Measurements from ENCODE around the gene ABI3BP. TPM values are rescaled to one million over a fixed set of nuclear protein-coding genes. Genes with fewer than 3 reads are reported as not detected.

Gene ABI3BP
- total and polyA plus RNA-seq, 10 of the 15 experiments (the other 5 are each of a cell fraction or from before 2014, with no cell fraction given) = 0.03 to 0.42 (median 0.11) TPM; not detected in 4

- Histone ChIP-seq H3K9ac (ENCODE audit: control insufficient read depth, insufficient read depth, low read length) (no peak overlapping the region), H3K9me3 (replicated peaks; ENCODE audit: control insufficient read depth, insufficient read depth, low read length) (no peaks in the 10 kb centered on the region), H3K36me3 (ENCODE audit: control insufficient read depth in 2 of 2, insufficient read depth in 2 of 2, low read length in 1 of 2) (peaks cover 5 to 37% of the 10 kb centered on the region in 2 experiments), H2AFZ (ENCODE audit: control insufficient read depth, low read depth, low read length) (no peak overlapping the region), H3K4me3 (no peak overlapping the region), H3K79me2 (ENCODE audit: control insufficient read depth, insufficient read depth, low read length) (no peaks in the 10 kb centered on the region), H3K4me1 (ENCODE audit: control insufficient read depth, insufficient read depth, low read length) (no peaks in the 10 kb centered on the region), H4K20me1 (ENCODE audit: control insufficient read depth, insufficient read depth) (no peaks in the 10 kb centered on the region), H3K27ac (ENCODE audit: control insufficient read depth, insufficient read depth) (no peak overlapping the region), H3K27me3 (replicated peaks in 1 of 2; ENCODE audit: control insufficient read depth in 2 of 2, insufficient read depth in 2 of 2, low read length in 1 of 2) (no peaks in the 10 kb centered on the region), H3K4me2 (ENCODE audit: control insufficient read depth, insufficient read depth) (no peak overlapping the region)
- ChIA-PET POLR2A (no interaction called here), CTCF (interaction anchor here (1.2 to 1.4 kb wide), 3 partner anchors 9 to 353 kb away, joined by 3 to 4 read pairs (median 3); no protein-coding TSS in a partner anchor), SMC1A (ENCODE audit: uncharacterized antibody, unreplicated experiment) (interaction anchor here (0.6 to 2.1 kb wide), 5 partner anchors 9 to 834 kb away, joined by 3 to 5 read pairs (median 3); no protein-coding TSS in a partner anchor), RAD21 (ENCODE audit: unreplicated experiment) (no interaction called here)
- no TSS peak for BruUV-seq (replicated peaks)
- ATAC-seq = no peak
- 100% methylated on average over 2 of the region's 2 CpGs for WGBS (ENCODE audit: insufficient coverage, insufficient replicate concordance, low lambda C conversion rate, missing lambda C conversion rate)
- FAIRE-seq = no peak
- TF ChIP-seq DPF2 (IDR thresholded peaks at IDR 0.05) = no peak
- TF ChIP-seq TCF12 (IDR thresholded peaks at IDR 0.05; ENCODE audit: low read depth, low read length) = no peak
- no peak for TF ChIP-seq RELB (IDR thresholded peaks at IDR 0.05; ENCODE audit: low read depth)
- TF ChIP-seq WRNIP1 (IDR thresholded peaks at IDR 0.05; ENCODE audit: borderline replicate concordance, low read depth, low read length) = no peak
- TF ChIP-seq FOXM1 (IDR thresholded peaks at IDR 0.05; ENCODE audit: low read depth, low read length) = no peak
- no peak for TF ChIP-seq HDAC2 (IDR thresholded peaks at IDR 0.05)
- intact Hi-C loops (cut with micrococcal nuclease; ENCODE audit: unreplicated experiment) (no loop called here), in situ Hi-C loops (cut with MboI) (no loop called here)
- no peak for DNase-seq (ENCODE audit: low read depth, low spot score)
Observed at GRCh38 chr3:100744671-100745070, 248.6 kb downstream of the ABI3BP start.

GRCh38 chr3:100743535-100743934 lies 249.7 kb downstream of the ABI3BP start:
- Histone ChIP-seq H3K36me3 (ENCODE audit: control insufficient read depth in 2 of 2, insufficient read depth in 2 of 2, low read length in 1 of 2) (peaks cover 5 to 41% of the 10 kb centered on the region in 2 experiments), H3K4me3 (no peak overlapping the region), H2AFZ (ENCODE audit: control insufficient read depth, low read depth, low read length) (no peak overlapping the region), H3K27me3 (replicated peaks in 1 of 2; ENCODE audit: control insufficient read depth in 2 of 2, insufficient read depth in 2 of 2, low read length in 1 of 2) (no peaks in the 10 kb centered on the region), H3K27ac (ENCODE audit: control insufficient read depth, insufficient read depth) (no peak overlapping the region), H3K9ac (ENCODE audit: control insufficient read depth, insufficient read depth, low read length) (no peak overlapping the region), H3K4me2 (ENCODE audit: control insufficient read depth, insufficient read depth) (no peak overlapping the region), H3K4me1 (ENCODE audit: control insufficient read depth, insufficient read depth, low read length) (no peaks in the 10 kb centered on the region), H3K9me3 (replicated peaks; ENCODE audit: control insufficient read depth, insufficient read depth, low read length) (no peaks in the 10 kb centered on the region), H4K20me1 (ENCODE audit: control insufficient read depth, insufficient read depth) (no peaks in the 10 kb centered on the region), H3K79me2 (ENCODE audit: control insufficient read depth, insufficient read depth, low read length) (no peaks in the 10 kb centered on the region)
- in situ Hi-C loops (cut with MboI) (no loop called here), intact Hi-C loops (cut with micrococcal nuclease; ENCODE audit: unreplicated experiment) (no loop called here)
- 78% methylated on average over 3 of the region's 3 CpGs for WGBS (ENCODE audit: insufficient coverage, insufficient replicate concordance, low lambda C conversion rate, missing lambda C conversion rate)
- no peak for FAIRE-seq
- no peak for ATAC-seq
- no TSS peak for BruUV-seq (replicated peaks)
- POLR2A ChIA-PET = interaction anchor here (0.6 kb wide), 1 partner anchor 91 kb away, joined by 3 read pairs; no protein-coding TSS in a partner anchor
- RAD21 ChIA-PET (ENCODE audit: unreplicated experiment) = interaction anchor here (0.9 kb wide), 1 partner anchor 281 kb away, joined by 4 read pairs; no protein-coding TSS in a partner anchor
- DNase-seq (ENCODE audit: low read depth, low spot score) = no peak
- CTCF ChIA-PET = interaction anchor here (1.0 to 1.4 kb wide), 5 partner anchors 9 to 912 kb away, joined by 3 to 4 read pairs (median 3); no protein-coding TSS in a partner anchor
- SMC1A ChIA-PET (ENCODE audit: uncharacterized antibody, unreplicated experiment) = interaction anchor here (0.9 to 2.1 kb wide), 8 partner anchors 8 to 140 kb away, joined by 3 to 5 read pairs (median 4); no protein-coding TSS in a partner anchor
- no peak for TF ChIP-seq IRF4 (IDR thresholded peaks at IDR 0.05; ENCODE audit: low read depth, low read length)
- no peak for TF ChIP-seq RELB (IDR thresholded peaks at IDR 0.05; ENCODE audit: low read depth)
- no peak for TF ChIP-seq STAT3 (IDR thresholded peaks at IDR 0.05; ENCODE audit: low read depth, low read length)
- TF ChIP-seq PAX8 (IDR thresholded peaks at IDR 0.05) = no peak
- no peak for TF ChIP-seq KLF5 (IDR thresholded peaks at IDR 0.05; ENCODE audit: partially characterized antibody)
- TF ChIP-seq BMI1 (IDR thresholded peaks at IDR 0.05; ENCODE audit: borderline replicate concordance) = no peak
- no peak for TF ChIP-seq IRF3 (IDR thresholded peaks at IDR 0.05)
- no peak for TF ChIP-seq CBX3 (IDR thresholded peaks at IDR 0.05; ENCODE audit: borderline replicate concordance, low read depth)
